OCI-LY1 (cell line): Measurements from ENCODE around the gene SLC9A7.

ENCODE experiments used
- H2AFZ ChIP-seq: fragments of 200-600 bp; sonication (generic), shearing (Covaris generic); 2 replicates; pipeline ENCODE4 v1.6.0; 2014; ENCODE audit warnings: antibody characterized with exemption, mild to moderate bottlenecking, low read length
- H3F3A ChIP-seq: fragments of 200-600 bp; sonication (generic), shearing (Covaris generic); 2 replicates; pipeline ENCODE4 v1.6.0; 2014; ENCODE audit warnings: mild to moderate bottlenecking, antibody characterized with exemption, low read length, moderate library complexity; ENCODE audit not compliant: insufficient read depth
- H3K27ac ChIP-seq: fragments of 200-600 bp; sonication (generic); 2 replicates; pipeline ENCODE4 v1.5.1; 2014; ENCODE audit warnings: low read length, mixed run types, mild to moderate bottlenecking, low read depth; ENCODE audit not compliant: poor library complexity, severe bottlenecking
- H3K27me3 ChIP-seq: fragments of 200-600 bp; sonication (generic); 2 replicates; pipeline ENCODE4 v1.6.0; 2014; ENCODE audit warnings: antibody characterized with exemption, mild to moderate bottlenecking, low read length, moderate library complexity; ENCODE audit not compliant: insufficient read depth
- H3K36me3 ChIP-seq: fragments of 200-600 bp; sonication (generic); 2 replicates; pipeline ENCODE4 v1.6.1; 2014; ENCODE audit warnings: mild to moderate bottlenecking, antibody characterized with exemption, low read length, moderate library complexity, mixed read lengths; ENCODE audit not compliant: insufficient read depth
- H3K4me1 ChIP-seq: fragments of 200-600 bp; sonication (generic); 2 replicates; pipeline ENCODE4 v1.5.1; 2014; ENCODE audit warnings: mild to moderate bottlenecking, low read length, moderate library complexity; ENCODE audit not compliant: insufficient read depth, severe bottlenecking
- H3K4me2 ChIP-seq: fragments of 200-600 bp; sonication (generic), shearing (Covaris generic); 2 replicates; pipeline ENCODE4 v1.6.1; 2014; ENCODE audit warnings: low read length
- H3K4me3 ChIP-seq: fragments of 200-600 bp; sonication (generic); 2 replicates; pipeline ENCODE4 v1.5.1; 2014; ENCODE audit warnings: low read length, low read depth, mild to moderate bottlenecking, mixed read lengths; ENCODE audit not compliant: poor library complexity, severe bottlenecking
- H3K79me2 ChIP-seq: fragments of 200-600 bp; shearing (Covaris generic); 2 replicates; pipeline ENCODE4 v1.6.1; 2016; ENCODE audit warnings: mixed run types, low read length, mixed read lengths; ENCODE audit not compliant: insufficient read depth
- H3K9ac ChIP-seq: fragments of 200-600 bp; sonication (generic), shearing (Covaris generic); 2 replicates; pipeline ENCODE4 v1.6.1; 2014; ENCODE audit warnings: mild to moderate bottlenecking, low read length, mixed read lengths
- H3K9me2 ChIP-seq: fragments of 200-600 bp; sonication (generic), shearing (Covaris generic); 2 replicates; pipeline ENCODE4 v1.6.1; 2014; ENCODE audit warnings: low read depth, mild to moderate bottlenecking, low read length, mixed read lengths
- H3K9me3 ChIP-seq: fragments of 200-600 bp; shearing (Covaris generic); 2 replicates; pipeline ENCODE4 v1.6.1; 2014; ENCODE audit warnings: low read length, mixed read lengths
- H4K20me1 ChIP-seq: fragments of 200-600 bp; sonication (generic), shearing (Covaris generic); 2 replicates; pipeline ENCODE4 v1.6.0; 2016; ENCODE audit warnings: mild to moderate bottlenecking, low read length; ENCODE audit not compliant: insufficient read depth
- CTCF ChIP-seq: fragments of 200-600 bp; sonication (generic), shearing (Covaris generic); IDR thresholded peaks from 2 replicates; pipeline ENCODE4 v1.5.1; 2017; ENCODE audit warnings: mild to moderate bottlenecking, antibody characterized with exemption, low read length, moderate library complexity, mixed read lengths
- EZH2 ChIP-seq: fragments of 200-600 bp; sonication (generic), shearing (Covaris generic); IDR thresholded peaks from 2 replicates; pipeline ENCODE4 v1.8.0; 2017; ENCODE audit warnings: borderline replicate concordance, mixed run types, mild to moderate bottlenecking, antibody characterized with exemption, low read length, moderate library complexity, mixed read lengths

SLC9A7 gene

DNA sequence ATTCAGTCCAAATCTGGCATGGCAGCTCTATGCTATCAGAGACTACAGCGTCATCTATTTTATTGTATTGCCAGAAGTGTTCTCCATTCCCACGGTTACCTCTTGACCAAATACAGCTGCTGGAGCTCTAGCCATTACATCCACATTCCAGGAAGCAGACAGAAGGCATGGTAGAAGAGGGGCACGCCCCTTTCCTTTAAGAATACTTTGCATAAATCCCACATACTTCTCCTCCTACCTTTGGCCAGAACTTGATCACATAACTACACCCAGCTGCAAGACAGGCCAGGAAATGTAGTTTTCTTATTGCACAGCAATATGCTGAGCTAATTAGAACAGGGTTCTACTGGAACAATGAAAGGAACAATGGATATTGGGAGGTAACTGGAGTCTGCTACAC is 14.9 kb downstream of the SLC9A7 start:
- no peak overlapping the region for H3K9ac ChIP-seq
- no peak overlapping the region for H3K4me2 ChIP-seq
- no peaks in the 10 kb centered on the region for H4K20me1 ChIP-seq
- no peak overlapping the region for H2AFZ ChIP-seq
- H3K9me3 ChIP-seq = no peaks in the 10 kb centered on the region
- peaks cover 81% of the 10 kb centered on the region for H3K79me2 ChIP-seq
- H3K9me2 ChIP-seq = no peaks in the 10 kb centered on the region
- TF ChIP-seq CTCF (no peak), EZH2 (no peak)
- peaks cover 8% of the 10 kb centered on the region for H3K36me3 ChIP-seq
- H3K27me3 ChIP-seq = no peaks in the 10 kb centered on the region
- no peak overlapping the region for H3K27ac ChIP-seq
- H3K4me1 ChIP-seq = peaks cover 7% of the 10 kb centered on the region
- no peak overlapping the region for H3K4me3 ChIP-seq
- no peaks in the 10 kb centered on the region for H3F3A ChIP-seq

- Histone ChIP-seq H3K4me1 (peaks cover 4% of the 10 kb centered on the region), H4K20me1 (no peaks in the 10 kb centered on the region), H3F3A (no peaks in the 10 kb centered on the region), H3K27ac (no peak overlapping the region), H3K79me2 (peaks cover 78% of the 10 kb centered on the region), H3K4me2 (no peak overlapping the region), H3K36me3 (peaks cover 8% of the 10 kb centered on the region), H3K27me3 (no peaks in the 10 kb centered on the region), H3K9me2 (no peaks in the 10 kb centered on the region), H3K9me3 (no peaks in the 10 kb centered on the region), H2AFZ (no peak overlapping the region), H3K4me3 (no peak overlapping the region), H3K9ac (no peak overlapping the region)
- no peak for TF ChIP-seq EZH2
These were observed 15.9 kb downstream of the SLC9A7 start for GRCh38 chrX:46743046-46743445.

GRCh38 chrX:46739736-46740135 is 19.2 kb downstream of the SLC9A7 start:
- Histone ChIP-seq H3F3A (no peaks in the 10 kb centered on the region), H3K4me2 (no peak overlapping the region), H3K79me2 (peaks cover 52% of the 10 kb centered on the region), H4K20me1 (no peaks in the 10 kb centered on the region), H3K9me2 (no peaks in the 10 kb centered on the region), H3K9me3 (0 out of 2 replicates have a peak, but pooled peaks cover 3% of the 10 kb centered on the region), H3K4me1 (no peaks in the 10 kb centered on the region), H3K27me3 (no peaks in the 10 kb centered on the region), H2AFZ (no peak overlapping the region), H3K4me3 (no peak overlapping the region), H3K27ac (no peak overlapping the region), H3K9ac (no peak overlapping the region), H3K36me3 (peaks cover 13% of the 10 kb centered on the region; the same call in 1 of the 2 replicates)
- TF ChIP-seq EZH2 (no peak), CTCF (no peak)

DNA sequence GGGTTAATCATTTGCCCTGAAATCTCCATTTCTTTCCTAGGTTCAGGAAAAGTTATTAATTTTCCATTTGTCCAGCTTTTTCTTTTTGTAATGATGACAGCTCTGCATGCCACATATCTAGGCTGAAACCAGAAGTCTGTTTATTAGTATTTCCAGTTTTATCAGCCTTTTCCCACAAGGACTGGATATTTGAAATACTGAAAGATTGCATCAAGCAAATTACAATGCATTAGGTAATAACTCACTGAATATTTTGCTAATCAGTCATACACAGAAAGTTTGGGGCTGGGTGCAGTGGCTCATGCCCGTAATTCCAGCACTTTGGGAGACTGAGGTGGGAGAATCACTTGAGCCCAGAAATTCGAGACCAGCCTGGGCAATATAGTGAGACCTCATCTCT is 21.5 kb downstream of the SLC9A7 start:
- Histone ChIP-seq H2AFZ (no peak overlapping the region), H3K4me3 (no peak overlapping the region), H3K9me2 (no peaks in the 10 kb centered on the region), H3K4me1 (no peaks in the 10 kb centered on the region), H3K9ac (no peak overlapping the region), H3K4me2 (no peak overlapping the region), H3F3A (no peaks in the 10 kb centered on the region), H3K79me2 (peaks cover 45% of the 10 kb centered on the region), H3K36me3 (peaks cover 13% of the 10 kb centered on the region; the same call in 1 of the 2 replicates), H4K20me1 (no peaks in the 10 kb centered on the region), H3K27ac (no peak overlapping the region), H3K9me3 (0 out of 2 replicates have a peak, but pooled peaks cover 3% of the 10 kb centered on the region), H3K27me3 (no peaks in the 10 kb centered on the region)
- TF ChIP-seq EZH2 = no peak
- TF ChIP-seq CTCF = no peak
